ENCODE data around the gene HMGCL.

The HMGCL gene

GRCh38 chr1:23823767-23824166, 1.5 kb downstream of the HMGCL start:
- Histone ChIP-seq H3K4me3 (ENCODE audit: low read length) (no peak overlapping the region), H3K4me1 (ENCODE audit: control insufficient read depth, insufficient read depth, low read length) (peaks cover 11% of the 10 kb centered on the region), H3K27me3 (ENCODE audit: control insufficient read depth, insufficient read depth, low read length) (no peaks in the 10 kb centered on the region), H3K36me3 (ENCODE audit: control insufficient read depth, insufficient read depth, low read length) (no peaks in the 10 kb centered on the region), H3K9me3 (ENCODE audit: control insufficient read depth, low read length) (no peaks in the 10 kb centered on the region), H3K9ac (ENCODE audit: low read length) (no peak overlapping the region)

- H3K4me3 ChIP-seq (ENCODE audit: low read length): no peak overlapping the region
- no peak overlapping the region for H3K9ac ChIP-seq (ENCODE audit: low read length)
- H3K36me3 ChIP-seq (ENCODE audit: control insufficient read depth, insufficient read depth, low read length): no peaks in the 10 kb centered on the region
- no peaks in the 10 kb centered on the region for H3K9me3 ChIP-seq (ENCODE audit: control insufficient read depth, low read length)
- H3K27me3 ChIP-seq (ENCODE audit: control insufficient read depth, insufficient read depth, low read length): no peaks in the 10 kb centered on the region
- no peaks in the 10 kb centered on the region for H3K4me1 ChIP-seq (ENCODE audit: control insufficient read depth, insufficient read depth, low read length)
Measured at GRCh38 chr1:23817633-23818032, 7.6 kb downstream of the HMGCL start.

- no peak overlapping the region for H3K4me3 ChIP-seq (ENCODE audit: low read length)
- H3K27me3 ChIP-seq (ENCODE audit: control insufficient read depth, insufficient read depth, low read length): no peaks in the 10 kb centered on the region
- no peaks in the 10 kb centered on the region for H3K4me1 ChIP-seq (ENCODE audit: control insufficient read depth, insufficient read depth, low read length)
- no peak overlapping the region for H3K9ac ChIP-seq (ENCODE audit: low read length)
- no peaks in the 10 kb centered on the region for H3K36me3 ChIP-seq (ENCODE audit: control insufficient read depth, insufficient read depth, low read length)
- H3K9me3 ChIP-seq (ENCODE audit: control insufficient read depth, low read length): no peaks in the 10 kb centered on the region
Measured at GRCh38 chr1:23816906-23817305, 8.3 kb downstream of the HMGCL start.

- no peaks in the 10 kb centered on the region for H3K36me3 ChIP-seq (ENCODE audit: control insufficient read depth, insufficient read depth, low read length)
- H3K4me1 ChIP-seq (ENCODE audit: control insufficient read depth, insufficient read depth, low read length): peaks cover 3% of the 10 kb centered on the region
- no peaks in the 10 kb centered on the region for H3K9me3 ChIP-seq (ENCODE audit: control insufficient read depth, low read length)
- no peak overlapping the region for H3K4me3 ChIP-seq (ENCODE audit: low read length)
- no peaks in the 10 kb centered on the region for H3K27me3 ChIP-seq (ENCODE audit: control insufficient read depth, insufficient read depth, low read length)
- H3K9ac ChIP-seq (ENCODE audit: low read length): no peak overlapping the region
Measured at GRCh38 chr1:23816361-23816760, 8.9 kb downstream of the HMGCL start.

- H3K9me3 ChIP-seq (ENCODE audit: control insufficient read depth, low read length): no peaks in the 10 kb centered on the region
- peaks cover 20% of the 10 kb centered on the region for H3K4me1 ChIP-seq (ENCODE audit: control insufficient read depth, insufficient read depth, low read length)
- H3K4me3 ChIP-seq (ENCODE audit: low read length): no peak overlapping the region
- H3K36me3 ChIP-seq (ENCODE audit: control insufficient read depth, insufficient read depth, low read length): no peaks in the 10 kb centered on the region
- no peak overlapping the region for H3K9ac ChIP-seq (ENCODE audit: low read length)
- no peaks in the 10 kb centered on the region for H3K27me3 ChIP-seq (ENCODE audit: control insufficient read depth, insufficient read depth, low read length)
Measured at GRCh38 chr1:23814016-23814415, 11.2 kb downstream of the HMGCL start.

- Histone ChIP-seq H3K27me3 (ENCODE audit: control insufficient read depth, insufficient read depth, low read length) (no peaks in the 10 kb centered on the region), H3K4me3 (ENCODE audit: low read length) (no peak overlapping the region), H3K36me3 (ENCODE audit: control insufficient read depth, insufficient read depth, low read length) (peaks cover 4% of the 10 kb centered on the region), H3K9me3 (ENCODE audit: control insufficient read depth, low read length) (no peaks in the 10 kb centered on the region), H3K9ac (ENCODE audit: low read length) (no peak overlapping the region), H3K4me1 (ENCODE audit: control insufficient read depth, insufficient read depth, low read length) (peaks cover 20% of the 10 kb centered on the region)
Measured at GRCh38 chr1:23810818-23811540, 14.2 kb downstream of the HMGCL start.

GRCh38 chr1:23809751-23810171, 15.5 kb downstream of the HMGCL start:
- Histone ChIP-seq H3K4me1 (ENCODE audit: control insufficient read depth, insufficient read depth, low read length) (peaks cover 20% of the 10 kb centered on the region), H3K36me3 (ENCODE audit: control insufficient read depth, insufficient read depth, low read length) (peaks cover 4% of the 10 kb centered on the region), H3K4me3 (ENCODE audit: low read length) (no peak overlapping the region), H3K9ac (ENCODE audit: low read length) (no peak overlapping the region), H3K27me3 (ENCODE audit: control insufficient read depth, insufficient read depth, low read length) (no peaks in the 10 kb centered on the region), H3K9me3 (ENCODE audit: control insufficient read depth, low read length) (no peaks in the 10 kb centered on the region)

GRCh38 chr1:23807453-23807852, 17.8 kb downstream of the HMGCL start:
- no peaks in the 10 kb centered on the region for H3K9me3 ChIP-seq (ENCODE audit: control insufficient read depth, low read length)

GRCh38 chr1:23806280-23806679, 18.9 kb downstream of the HMGCL start:
- H3K4me1 ChIP-seq (ENCODE audit: control insufficient read depth, insufficient read depth, low read length): peaks cover 23% of the 10 kb centered on the region

More at GRCh38 chr1:23807453-23807852, 17.8 kb downstream of the HMGCL start:
- Histone ChIP-seq H3K4me3 (ENCODE audit: low read length) (no peak overlapping the region), H3K36me3 (ENCODE audit: control insufficient read depth, insufficient read depth, low read length) (peaks cover 9% of the 10 kb centered on the region), H3K9ac (ENCODE audit: low read length) (no peak overlapping the region), H3K4me1 (ENCODE audit: control insufficient read depth, insufficient read depth, low read length) (peaks cover 20% of the 10 kb centered on the region), H3K27me3 (ENCODE audit: control insufficient read depth, insufficient read depth, low read length) (no peaks in the 10 kb centered on the region)

GRCh38 chr1:23805025-23805424, 20.2 kb downstream of the HMGCL start:
- peaks cover 12% of the 10 kb centered on the region for H3K4me1 ChIP-seq (ENCODE audit: control insufficient read depth, insufficient read depth, low read length)
- H3K4me3 ChIP-seq (ENCODE audit: low read length): no peak overlapping the region
- no peaks in the 10 kb centered on the region for H3K9me3 ChIP-seq (ENCODE audit: control insufficient read depth, low read length)
- no peaks in the 10 kb centered on the region for H3K27me3 ChIP-seq (ENCODE audit: control insufficient read depth, insufficient read depth, low read length)
- no peak overlapping the region for H3K9ac ChIP-seq (ENCODE audit: low read length)
- H3K36me3 ChIP-seq (ENCODE audit: control insufficient read depth, insufficient read depth, low read length): peaks cover 9% of the 10 kb centered on the region

More at GRCh38 chr1:23806280-23806679, 18.9 kb downstream of the HMGCL start:
- H3K9ac ChIP-seq (ENCODE audit: low read length): no peak overlapping the region
- no peak overlapping the region for H3K4me3 ChIP-seq (ENCODE audit: low read length)
- H3K36me3 ChIP-seq (ENCODE audit: control insufficient read depth, insufficient read depth, low read length): peaks cover 9% of the 10 kb centered on the region
- H3K9me3 ChIP-seq (ENCODE audit: control insufficient read depth, low read length): no peaks in the 10 kb centered on the region
- no peaks in the 10 kb centered on the region for H3K27me3 ChIP-seq (ENCODE audit: control insufficient read depth, insufficient read depth, low read length)

- Histone ChIP-seq H3K4me3 (ENCODE audit: low read length) (no peak overlapping the region), H3K9me3 (ENCODE audit: control insufficient read depth, low read length) (no peaks in the 10 kb centered on the region), H3K36me3 (ENCODE audit: control insufficient read depth, insufficient read depth, low read length) (peaks cover 9% of the 10 kb centered on the region), H3K9ac (ENCODE audit: low read length) (no peak overlapping the region), H3K27me3 (ENCODE audit: control insufficient read depth, insufficient read depth, low read length) (no peaks in the 10 kb centered on the region), H3K4me1 (ENCODE audit: control insufficient read depth, insufficient read depth, low read length) (peaks cover 8% of the 10 kb centered on the region)
Measured at GRCh38 chr1:23804183-23804835, 20.9 kb downstream of the HMGCL start.

GRCh38 chr1:23803674-23804073, 21.6 kb downstream of the HMGCL start:
- Histone ChIP-seq H3K4me1 (ENCODE audit: control insufficient read depth, insufficient read depth, low read length) (peaks cover 14% of the 10 kb centered on the region), H3K36me3 (ENCODE audit: control insufficient read depth, insufficient read depth, low read length) (peaks cover 9% of the 10 kb centered on the region), H3K4me3 (ENCODE audit: low read length) (no peak overlapping the region), H3K9ac (ENCODE audit: low read length) (no peak overlapping the region), H3K27me3 (ENCODE audit: control insufficient read depth, insufficient read depth, low read length) (no peaks in the 10 kb centered on the region), H3K9me3 (ENCODE audit: control insufficient read depth, low read length) (no peaks in the 10 kb centered on the region)
